ENCODE data around the gene PLA2G2F. TPM values are rescaled to one million over a fixed set of nuclear protein-coding genes. Genes with fewer than 3 reads are reported as not detected.

Gene PLA2G2F
- total and polyA plus RNA-seq, 2 experiments from 2014 or later: not detected

DNA sequence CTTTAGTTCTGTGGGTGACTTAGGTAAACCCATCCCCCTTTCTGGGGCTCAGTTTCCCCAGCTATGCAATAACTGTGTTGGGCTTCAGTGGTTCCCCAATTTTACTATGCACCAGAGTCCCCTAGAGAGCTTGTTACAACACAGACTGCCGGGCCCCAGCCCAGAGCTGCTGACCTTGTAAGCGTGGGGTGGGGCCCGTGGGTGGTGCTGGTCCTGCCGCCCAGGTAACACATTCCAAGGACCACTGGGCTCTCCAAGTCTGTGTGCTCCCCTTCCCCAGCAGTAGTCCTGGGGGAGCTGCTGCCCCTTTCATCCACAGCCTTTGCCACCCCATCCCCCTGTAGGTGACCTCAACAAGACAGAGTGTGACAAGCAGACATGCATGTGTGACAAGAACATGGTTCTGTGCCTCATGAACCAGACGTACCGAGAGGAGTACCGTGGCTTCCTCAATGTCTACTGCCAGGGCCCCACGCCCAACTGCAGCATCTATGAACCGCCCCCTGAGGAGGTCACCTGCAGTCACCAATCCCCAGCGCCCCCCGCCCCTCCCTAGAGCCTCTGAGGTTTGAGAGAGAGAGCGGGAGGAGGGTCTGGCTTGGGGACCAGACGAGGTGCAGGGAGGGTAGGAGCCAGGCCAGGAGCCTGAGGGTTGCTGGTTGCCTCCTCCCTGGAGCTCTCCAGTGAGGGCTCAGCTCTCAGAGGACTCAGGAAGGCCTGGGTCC, 8.9 kb downstream of the PLA2G2F start:
- no peaks in the 10 kb centered on the region for H3K79me2 ChIP-seq
- H3K4me1 ChIP-seq (ENCODE audit: insufficient read depth): no peaks in the 10 kb centered on the region
- H3K27ac ChIP-seq: no peak overlapping the region
- 88% methylated on average over 13 of the region's 13 CpGs for WGBS (ENCODE audit: low lambda C conversion rate, missing lambda C conversion rate)
- H3K36me3 ChIP-seq (replicated peaks; ENCODE audit: insufficient read depth, low read depth): no peaks in the 10 kb centered on the region
- no peaks in the 10 kb centered on the region for H3K9me3 ChIP-seq (ENCODE audit: low read depth)
- H4K20me1 ChIP-seq (ENCODE audit: insufficient read depth, poor library complexity, severe bottlenecking): no peaks in the 10 kb centered on the region
- no peaks in the 10 kb centered on the region for H3K27me3 ChIP-seq
- no peaks in the 10 kb centered on the region for H3K9me2 ChIP-seq (replicated peaks; ENCODE audit: insufficient read depth)
- H2AFZ ChIP-seq: no peak overlapping the region
- no peak for DNase-seq (ENCODE audit: low spot score)
- no peak overlapping the region for H3K4me2 ChIP-seq
- TF ChIP-seq CTCF (IDR thresholded peaks at IDR 0.05; ENCODE audit: poor library complexity): no peak
- no peak for TF ChIP-seq EZH2phosphoT487 (IDR thresholded peaks at IDR 0.05; ENCODE audit: low read depth, severe bottlenecking, unreplicated experiment)
- TF ChIP-seq EZH2 (IDR thresholded peaks at IDR 0.05; ENCODE audit: borderline replicate concordance): no peak
- H3K4me3 ChIP-seq: no peak overlapping the region

- Histone ChIP-seq H2AFZ (no peak overlapping the region), H3K4me1 (ENCODE audit: insufficient read depth) (no peaks in the 10 kb centered on the region), H4K20me1 (ENCODE audit: insufficient read depth, poor library complexity, severe bottlenecking) (no peaks in the 10 kb centered on the region), H3K4me2 (no peak overlapping the region), H3K9me2 (replicated peaks; ENCODE audit: insufficient read depth) (no peaks in the 10 kb centered on the region), H3K36me3 (replicated peaks; ENCODE audit: insufficient read depth, low read depth) (no peaks in the 10 kb centered on the region), H3K27ac (no peak overlapping the region), H3K9me3 (ENCODE audit: low read depth) (no peaks in the 10 kb centered on the region), H3K4me3 (no peak overlapping the region), H3K79me2 (no peaks in the 10 kb centered on the region), H3K27me3 (no peaks in the 10 kb centered on the region)
- 93% methylated on average over 13 of the region's 13 CpGs for WGBS (ENCODE audit: low lambda C conversion rate, missing lambda C conversion rate)
- TF ChIP-seq EZH2phosphoT487 (IDR thresholded peaks at IDR 0.05; ENCODE audit: low read depth, severe bottlenecking, unreplicated experiment) (no peak), CTCF (IDR thresholded peaks at IDR 0.05; ENCODE audit: poor library complexity) (no peak), EZH2 (IDR thresholded peaks at IDR 0.05; ENCODE audit: borderline replicate concordance) (no peak)
- DNase-seq (ENCODE audit: low spot score): no peak
Observed at GRCh38 chr1:20148571-20149500, 9.7 kb downstream of the PLA2G2F start.

DNA sequence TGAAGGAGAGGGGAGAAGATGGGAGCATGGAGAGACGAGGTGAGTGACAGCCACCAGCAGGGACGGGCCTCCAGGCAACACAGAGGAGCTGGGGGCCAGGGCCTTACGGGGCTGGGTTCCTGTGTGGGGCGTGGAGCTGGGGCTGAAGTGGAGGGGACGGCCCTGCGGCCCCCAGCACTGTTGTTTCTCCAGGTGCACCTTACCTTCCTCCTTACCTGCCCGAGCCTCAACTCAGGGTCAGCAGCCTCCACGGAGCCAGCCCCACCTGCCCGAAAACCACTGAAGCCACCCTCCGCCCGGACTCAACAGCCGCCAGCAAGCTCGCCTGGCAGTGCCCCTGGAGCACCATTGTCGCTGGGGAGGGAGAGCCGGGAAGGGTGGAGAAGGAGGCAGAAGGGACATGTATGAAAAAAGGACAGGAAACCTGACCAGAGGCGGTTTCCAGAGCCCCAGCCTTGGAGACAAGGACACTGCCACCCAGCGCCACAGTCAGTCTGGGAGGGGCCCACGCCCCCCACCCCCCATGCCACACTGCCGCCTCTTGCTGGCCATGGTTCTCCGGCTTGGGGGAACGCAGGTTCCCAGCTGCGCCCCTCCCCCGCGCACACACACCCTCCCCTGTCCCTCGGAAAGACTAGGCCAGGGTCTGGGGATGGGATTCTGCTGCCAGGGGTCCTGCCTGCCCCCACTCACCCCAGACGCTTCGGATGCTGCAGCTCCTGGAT, 10.6 kb downstream of the PLA2G2F start:
- no peak for DNase-seq (ENCODE audit: low spot score)
- WGBS (ENCODE audit: low lambda C conversion rate, missing lambda C conversion rate): 87% methylated on average over 23 of the region's 27 CpGs
- Histone ChIP-seq H3K4me2 (no peak overlapping the region), H3K79me2 (no peaks in the 10 kb centered on the region), H4K20me1 (ENCODE audit: insufficient read depth, poor library complexity, severe bottlenecking) (no peaks in the 10 kb centered on the region), H3K9me2 (replicated peaks; ENCODE audit: insufficient read depth) (no peaks in the 10 kb centered on the region), H3K27ac (no peak overlapping the region), H3K4me3 (no peak overlapping the region), H3K9me3 (ENCODE audit: low read depth) (no peaks in the 10 kb centered on the region), H2AFZ (no peak overlapping the region), H3K4me1 (ENCODE audit: insufficient read depth) (no peaks in the 10 kb centered on the region), H3K36me3 (replicated peaks; ENCODE audit: insufficient read depth, low read depth) (no peaks in the 10 kb centered on the region), H3K27me3 (no peaks in the 10 kb centered on the region)
- no peak for TF ChIP-seq CTCF (IDR thresholded peaks at IDR 0.05; ENCODE audit: poor library complexity)
- TF ChIP-seq EZH2 (IDR thresholded peaks at IDR 0.05; ENCODE audit: borderline replicate concordance): no peak
- no peak for TF ChIP-seq EZH2phosphoT487 (IDR thresholded peaks at IDR 0.05; ENCODE audit: low read depth, severe bottlenecking, unreplicated experiment)

All from hepatocyte (in vitro differentiated cells).